ENCODE measurements around the gene MOSPD3.

MOSPD3 gene

DNA sequence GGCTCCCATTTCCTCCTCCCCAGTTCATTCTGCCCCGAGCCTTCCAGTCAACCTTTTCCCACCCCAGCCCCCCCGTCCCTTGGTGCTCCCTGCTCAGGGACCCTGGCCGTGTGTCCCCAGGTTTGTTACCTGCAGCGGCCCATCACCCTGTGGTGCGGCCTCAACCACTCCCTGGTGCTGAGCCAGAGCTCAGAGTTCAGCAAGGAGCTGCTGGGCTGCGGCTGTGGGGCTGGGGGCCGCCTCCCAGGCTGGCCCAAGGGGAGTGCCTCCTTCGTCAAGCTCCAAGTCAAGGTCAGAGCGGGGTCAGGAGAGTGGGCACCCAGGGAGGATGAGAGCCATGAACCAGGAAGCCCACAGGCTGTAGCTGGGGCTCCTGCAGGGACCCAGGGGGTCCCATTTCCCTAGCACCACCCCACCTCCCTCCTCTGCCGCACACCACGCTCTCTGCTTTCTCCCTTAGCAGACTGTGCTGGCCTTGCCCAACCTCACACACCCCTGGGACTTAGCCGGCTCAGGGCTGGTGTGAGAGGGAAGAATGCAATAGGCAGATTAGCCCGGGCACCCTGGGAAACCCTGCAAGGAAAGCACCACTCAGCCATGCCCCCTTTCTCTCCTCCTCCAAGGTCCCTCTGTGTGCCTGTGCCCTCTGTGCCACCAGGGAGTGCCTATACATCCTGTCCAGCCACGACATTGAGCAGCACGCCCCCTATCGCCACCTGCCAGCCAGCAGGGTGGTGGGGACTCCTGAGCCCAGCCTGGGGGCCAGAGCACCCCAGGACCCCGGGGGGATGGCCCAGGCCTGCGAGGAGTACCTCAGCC is 12.2 kb upstream of the MOSPD3 start:
- peak; percentile 89 for DNase-seq (ENCODE audit: low read depth)
- TF ChIP-seq, protein P1, sequence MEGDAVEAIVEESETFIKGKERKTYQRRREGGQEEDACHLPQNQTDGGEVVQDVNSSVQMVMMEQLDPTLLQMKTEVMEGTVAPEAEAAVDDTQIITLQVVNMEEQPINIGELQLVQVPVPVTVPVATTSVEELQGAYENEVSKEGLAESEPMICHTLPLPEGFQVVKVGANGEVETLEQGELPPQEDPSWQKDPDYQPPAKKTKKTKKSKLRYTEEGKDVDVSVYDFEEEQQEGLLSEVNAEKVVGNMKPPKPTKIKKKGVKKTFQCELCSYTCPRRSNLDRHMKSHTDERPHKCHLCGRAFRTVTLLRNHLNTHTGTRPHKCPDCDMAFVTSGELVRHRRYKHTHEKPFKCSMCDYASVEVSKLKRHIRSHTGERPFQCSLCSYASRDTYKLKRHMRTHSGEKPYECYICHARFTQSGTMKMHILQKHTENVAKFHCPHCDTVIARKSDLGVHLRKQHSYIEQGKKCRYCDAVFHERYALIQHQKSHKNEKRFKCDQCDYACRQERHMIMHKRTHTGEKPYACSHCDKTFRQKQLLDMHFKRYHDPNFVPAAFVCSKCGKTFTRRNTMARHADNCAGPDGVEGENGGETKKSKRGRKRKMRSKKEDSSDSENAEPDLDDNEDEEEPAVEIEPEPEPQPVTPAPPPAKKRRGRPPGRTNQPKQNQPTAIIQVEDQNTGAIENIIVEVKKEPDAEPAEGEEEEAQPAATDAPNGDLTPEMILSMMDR (IDR thresholded peaks at IDR 0.05; ENCODE audit: low read depth, low read length) = peak; percentile 19
- TF ChIP-seq POLR2A (IDR thresholded peaks at IDR 0.05; ENCODE audit: extremely low read depth, insufficient read length) = no peak
- TF ChIP-seq MYC (IDR thresholded peaks at IDR 0.05; ENCODE audit: low read depth, low read length) = peak; percentile 42
- peak; percentile 31; the same call in 1 of the 2 replicates for TF ChIP-seq MAX (IDR thresholded peaks at IDR 0.05; ENCODE audit: low read depth, low read length)
- H3K4me3 ChIP-seq (ENCODE audit: low read depth, low read length) = no peak overlapping the region

- TF ChIP-seq MAX (IDR thresholded peaks at IDR 0.05; ENCODE audit: low read depth, low read length) (no peak), POLR2A (IDR thresholded peaks at IDR 0.05; ENCODE audit: extremely low read depth, insufficient read length) (no peak)
- DNase-seq (ENCODE audit: low read depth) = no peak
Observed at GRCh38 chr7:100600730-100601038, 11.7 kb upstream of the MOSPD3 start.

DNA sequence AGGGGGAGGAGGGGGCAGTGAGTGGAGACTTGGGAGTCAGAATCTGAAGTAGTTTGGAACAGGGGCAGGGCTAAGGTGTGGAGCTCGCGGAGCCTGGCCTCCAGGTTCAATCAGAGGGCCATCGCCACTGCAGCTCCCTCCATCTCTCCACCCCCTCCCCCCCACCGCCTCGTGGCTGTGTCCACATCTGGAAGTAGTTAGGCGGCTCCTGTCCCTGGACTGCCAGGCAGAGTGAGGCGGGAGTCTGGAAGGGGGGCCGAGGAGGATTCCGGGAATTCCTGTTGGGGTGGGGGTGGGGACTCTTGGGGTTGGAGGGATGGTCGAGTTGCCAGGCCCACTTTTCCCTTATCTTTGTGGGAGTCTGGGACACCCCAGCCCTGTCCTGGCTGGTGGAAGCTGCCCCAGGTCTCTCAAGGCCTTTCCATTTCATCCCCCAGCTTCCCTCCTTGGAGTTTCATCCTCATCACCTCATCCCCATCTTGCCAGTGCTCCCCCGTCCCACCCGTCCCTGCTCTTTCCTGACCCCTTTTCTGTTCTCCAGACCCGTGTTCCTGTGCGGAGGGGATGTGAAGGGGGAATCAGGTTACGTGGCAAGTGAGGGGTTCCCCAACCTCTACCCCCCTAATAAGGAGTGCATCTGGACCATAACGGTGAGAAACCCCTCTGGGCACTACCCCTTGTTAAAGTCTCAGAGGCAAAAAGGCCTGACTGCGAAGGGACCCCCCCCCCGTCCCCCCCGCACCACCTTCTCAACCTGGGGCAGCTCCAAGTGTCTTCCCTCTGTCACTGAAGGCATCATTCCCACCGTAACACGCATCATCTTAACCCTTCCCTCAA is 9.2 kb upstream of the MOSPD3 start:
- TF ChIP-seq MYC (IDR thresholded peaks at IDR 0.05; ENCODE audit: low read depth, low read length) = no peak
- TF ChIP-seq, protein P1 (IDR thresholded peaks at IDR 0.05; ENCODE audit: low read depth, low read length) = no peak
- no peak for TF ChIP-seq POLR2A (IDR thresholded peaks at IDR 0.05; ENCODE audit: extremely low read depth, insufficient read length)
- no peak for TF ChIP-seq MAX (IDR thresholded peaks at IDR 0.05; ENCODE audit: low read depth, low read length)
- no peak for DNase-seq (ENCODE audit: low read depth)
- no peak overlapping the region for H3K4me3 ChIP-seq (ENCODE audit: low read depth, low read length)

More at GRCh38 chr7:100600730-100601038, 11.7 kb upstream of the MOSPD3 start:
- H3K4me3 ChIP-seq (ENCODE audit: low read depth, low read length) = no peak overlapping the region

DNA sequence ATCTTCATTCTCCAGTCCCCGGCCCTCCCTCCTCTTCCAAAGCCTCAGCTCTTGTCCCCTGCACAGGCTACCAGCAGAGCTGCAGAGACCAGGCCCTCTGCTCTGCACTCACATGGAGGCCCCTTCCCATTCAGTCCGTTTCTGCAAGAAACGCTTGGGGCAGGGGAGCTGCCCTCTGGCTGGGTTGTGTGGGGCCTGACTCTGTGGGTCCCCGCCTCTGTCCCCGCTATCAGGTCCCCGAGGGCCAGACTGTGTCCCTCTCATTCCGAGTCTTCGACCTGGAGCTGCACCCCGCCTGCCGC is 8.7 kb upstream of the MOSPD3 start:
- peak; percentile 53 for DNase-seq (ENCODE audit: low read depth)
- H3K4me3 ChIP-seq (ENCODE audit: low read depth, low read length) = no peak overlapping the region
- TF ChIP-seq MAX (IDR thresholded peaks at IDR 0.05; ENCODE audit: low read depth, low read length) (no peak), MYC (IDR thresholded peaks at IDR 0.05; ENCODE audit: low read depth, low read length) (no peak), POLR2A (IDR thresholded peaks at IDR 0.05; ENCODE audit: extremely low read depth, insufficient read length) (no peak)
- TF ChIP-seq, protein P1 (IDR thresholded peaks at IDR 0.05; ENCODE audit: low read depth, low read length) = no peak

GRCh38 chr7:100604028-100604975 is 8.0 kb upstream of the MOSPD3 start:
- DNase-seq (ENCODE audit: low read depth) = peak; percentile 94
- H3K4me3 ChIP-seq (ENCODE audit: low read depth, low read length) = peak overlapping the region; percentile 56
- TF ChIP-seq, protein P1 (IDR thresholded peaks at IDR 0.05; ENCODE audit: low read depth, low read length) = peak; percentile 52
- no peak for TF ChIP-seq POLR2A (IDR thresholded peaks at IDR 0.05; ENCODE audit: extremely low read depth, insufficient read length)
- peak; percentile 71 for TF ChIP-seq MYC (IDR thresholded peaks at IDR 0.05; ENCODE audit: low read depth, low read length)
- TF ChIP-seq MAX (IDR thresholded peaks at IDR 0.05; ENCODE audit: low read depth, low read length) = peak; percentile 21

Measured in NB4 (cell line).